Choroid plexus epithelial cell (primary cell): ENCODE results near the gene FBXL14.

Experiments
- DNase-seq: peaks from one replicate; pipeline ENCODE4 v3.0.0-alpha.2; 2010; ENCODE audit warnings: low read depth
- H3K4me3 ChIP-seq: 2 replicates; pipeline ENCODE4 v1.5.1; 2011; ENCODE audit warnings: low read depth, mild to moderate bottlenecking, control low read depth, low read length, moderate library complexity
- CTCF ChIP-seq: conservative IDR thresholded peaks from 2 replicates; pipeline ENCODE4 v1.5.1; 2011; ENCODE audit warnings: low read depth, mild to moderate bottlenecking, control low read depth, inconsistent platforms, low read length, moderate library complexity

Gene FBXL14

GRCh38 chr12:1594261-1595025 is at the start of gene FBXL14:
TSS of gene FBXL14 (minus strand) at chr12:1594581. CDS start at chr12:1594066, 515 bp downstream.
- peak; percentile 93 for DNase-seq
- no peak for TF ChIP-seq CTCF
- peak within 1 kb of the TSS; percentile 75 for H3K4me3 ChIP-seq

GRCh38 chr12:1643905-1644533 is 49.6 kb upstream of the FBXL14 start:
- no peak overlapping the region for H3K4me3 ChIP-seq
- no peak for TF ChIP-seq CTCF
- DNase-seq, result no peak

- TF ChIP-seq CTCF, result no peak
- no peak overlapping the region for H3K4me3 ChIP-seq
- DNase-seq, result no peak
Measured at GRCh38 chr12:1643043-1643442, 48.7 kb upstream of the FBXL14 start.

GRCh38 chr12:1642513-1642912 is 48.1 kb upstream of the FBXL14 start:
- H3K4me3 ChIP-seq, result no peak overlapping the region
- no peak for DNase-seq
- TF ChIP-seq CTCF, result no peak

GRCh38 chr12:1640328-1641234 is 46.2 kb upstream of the FBXL14 start:
- TF ChIP-seq CTCF, result no peak
- H3K4me3 ChIP-seq, result no peak overlapping the region
- no peak for DNase-seq

- DNase-seq, result no peak
- no peak for TF ChIP-seq CTCF
- no peak overlapping the region for H3K4me3 ChIP-seq
Measured at GRCh38 chr12:1639538-1639937, 45.2 kb upstream of the FBXL14 start.
